ENCODE measurements around the gene GPX8.
A peak's percentile ranks its signal among the peaks of the same experiment; 100 is the strongest.

GPX8 gene

GRCh38 chr5:55114061-55114460, 45.9 kb upstream of the GPX8 start:
- Histone ChIP-seq H4K20me1 (ENCODE audit: insufficient read depth, low read length) (no peaks in the 10 kb centered on the region), H3K27ac (ENCODE audit: low read length) (no peak overlapping the region), H3K36me3 (ENCODE audit: insufficient read depth, low read length) (no peaks in the 10 kb centered on the region), H3K9ac (ENCODE audit: low read depth, low read length) (no peak overlapping the region), H3K4me3 (ENCODE audit: low read depth in 1 of 2, low read length in 2 of 2) (no peak overlapping the region), H3K4me1 (ENCODE audit: insufficient read depth, low read length) (no peaks in the 10 kb centered on the region), H2AFZ (ENCODE audit: low read depth, low read length) (no peak overlapping the region), H3K4me2 (ENCODE audit: insufficient read depth, low read length) (no peak overlapping the region), H3K27me3 (ENCODE audit: insufficient read depth, low read length, poor library complexity) (no peaks in the 10 kb centered on the region), H3K79me2 (ENCODE audit: insufficient read depth, low read length) (no peaks in the 10 kb centered on the region), H3K9me3 (ENCODE audit: insufficient read depth, low read length, severe bottlenecking) (no peaks in the 10 kb centered on the region)
- DNase-seq (no peak), ATAC-seq (ENCODE audit: insufficient read depth, low read depth) (peak; percentile 29; the same call in 1 of the 3 replicates)
- TF ChIP-seq EZH2 (IDR thresholded peaks at IDR 0.05; ENCODE audit: borderline replicate concordance, low read depth, low read length, severe bottlenecking) (no peak), CTCF (IDR thresholded peaks at IDR 0.05; ENCODE audit: borderline replicate concordance, extremely low read depth, low read length, poor library complexity, severe bottlenecking) (no peak)

- no peaks in the 10 kb centered on the region for H3K79me2 ChIP-seq (ENCODE audit: insufficient read depth, low read length)
- H4K20me1 ChIP-seq (ENCODE audit: insufficient read depth, low read length), result no peaks in the 10 kb centered on the region
- peaks cover 2% of the 10 kb centered on the region for H3K9me3 ChIP-seq (ENCODE audit: insufficient read depth, low read length, severe bottlenecking)
- no peak overlapping the region for H3K4me2 ChIP-seq (ENCODE audit: insufficient read depth, low read length)
- H3K27me3 ChIP-seq (ENCODE audit: insufficient read depth, low read length, poor library complexity), result no peaks in the 10 kb centered on the region
- H3K4me3 ChIP-seq (ENCODE audit: low read depth in 1 of 2, low read length in 2 of 2), result no peak overlapping the region
- DNase-seq (no peak), ATAC-seq (ENCODE audit: insufficient read depth, low read depth) (no peak)
- no peak overlapping the region for H3K9ac ChIP-seq (ENCODE audit: low read depth, low read length)
- H3K36me3 ChIP-seq (ENCODE audit: insufficient read depth, low read length), result no peaks in the 10 kb centered on the region
- no peak for TF ChIP-seq EZH2 (IDR thresholded peaks at IDR 0.05; ENCODE audit: borderline replicate concordance, low read depth, low read length, severe bottlenecking)
- no peak for TF ChIP-seq CTCF (IDR thresholded peaks at IDR 0.05; ENCODE audit: borderline replicate concordance, extremely low read depth, low read length, poor library complexity, severe bottlenecking)
- H3K4me1 ChIP-seq (ENCODE audit: insufficient read depth, low read length), result no peaks in the 10 kb centered on the region
- no peak overlapping the region for H3K27ac ChIP-seq (ENCODE audit: low read length)
- H2AFZ ChIP-seq (ENCODE audit: low read depth, low read length), result no peak overlapping the region
Measured at GRCh38 chr5:55123365-55123764, 36.6 kb upstream of the GPX8 start.

GRCh38 chr5:55134053-55134722, 25.8 kb upstream of the GPX8 start:
- Histone ChIP-seq H3K4me1 (ENCODE audit: insufficient read depth, low read length) (peaks cover 19% of the 10 kb centered on the region), H3K4me3 (ENCODE audit: low read depth in 1 of 2, low read length in 2 of 2) (no peak overlapping the region), H3K36me3 (ENCODE audit: insufficient read depth, low read length) (no peaks in the 10 kb centered on the region), H3K27me3 (ENCODE audit: insufficient read depth, low read length, poor library complexity) (no peaks in the 10 kb centered on the region), H3K4me2 (ENCODE audit: insufficient read depth, low read length) (peak overlapping the region; percentile 6; the same call in 1 of the 2 replicates), H3K79me2 (ENCODE audit: insufficient read depth, low read length) (no peaks in the 10 kb centered on the region), H4K20me1 (ENCODE audit: insufficient read depth, low read length) (no peaks in the 10 kb centered on the region; the same call in 1 of the 2 replicates), H3K9ac (ENCODE audit: low read depth, low read length) (no peak overlapping the region), H3K9me3 (ENCODE audit: insufficient read depth, low read length, severe bottlenecking) (no peaks in the 10 kb centered on the region), H3K27ac (ENCODE audit: low read length) (no peak overlapping the region), H2AFZ (ENCODE audit: low read depth, low read length) (no peak overlapping the region)
- TF ChIP-seq CTCF (IDR thresholded peaks at IDR 0.05; ENCODE audit: borderline replicate concordance, extremely low read depth, low read length, poor library complexity, severe bottlenecking) (no peak), EZH2 (IDR thresholded peaks at IDR 0.05; ENCODE audit: borderline replicate concordance, low read depth, low read length, severe bottlenecking) (no peak)
- DNase-seq, result peak; percentile 51
- ATAC-seq (ENCODE audit: insufficient read depth, low read depth), result peak; percentile 96
